RCC 7860 (cell line): Measurements from ENCODE around the gene NDRG2.
A peak's percentile ranks its signal among the peaks of the same experiment; 100 is the strongest.

Source experiments
- DNase-seq: peaks from one replicate; pipeline ENCODE4 v3.0.0-alpha.2; 2015; ENCODE audit warnings: low spot score
- FAIRE-seq: peaks from 2 replicates; lab custom pipeline; 2012; peaks lifted over from hg19 to GRCh38; lab: Jason Lieb, UNC

NDRG2 gene

DNA sequence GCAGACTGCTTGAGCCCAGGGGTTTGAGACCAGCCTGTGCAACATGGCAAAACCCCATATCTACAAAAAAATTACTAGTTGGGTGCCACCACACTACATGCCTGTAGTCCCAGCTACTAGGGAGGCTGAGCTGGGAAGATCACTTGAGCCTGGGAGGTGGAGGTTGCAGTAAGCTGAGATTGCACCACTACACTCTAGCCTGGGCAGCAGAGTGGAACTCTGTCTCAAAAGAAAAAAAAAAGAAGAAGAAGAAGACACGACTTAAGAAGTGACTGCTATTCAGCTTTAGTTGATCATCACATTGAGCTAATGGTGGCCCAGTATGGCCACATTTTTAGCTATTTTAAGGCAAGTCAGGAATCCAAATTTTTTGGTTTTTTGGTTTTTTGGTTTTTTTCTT, 44.0 kb downstream of the NDRG2 start:
- DNase-seq (no peak), FAIRE-seq (no peak)

DNA sequence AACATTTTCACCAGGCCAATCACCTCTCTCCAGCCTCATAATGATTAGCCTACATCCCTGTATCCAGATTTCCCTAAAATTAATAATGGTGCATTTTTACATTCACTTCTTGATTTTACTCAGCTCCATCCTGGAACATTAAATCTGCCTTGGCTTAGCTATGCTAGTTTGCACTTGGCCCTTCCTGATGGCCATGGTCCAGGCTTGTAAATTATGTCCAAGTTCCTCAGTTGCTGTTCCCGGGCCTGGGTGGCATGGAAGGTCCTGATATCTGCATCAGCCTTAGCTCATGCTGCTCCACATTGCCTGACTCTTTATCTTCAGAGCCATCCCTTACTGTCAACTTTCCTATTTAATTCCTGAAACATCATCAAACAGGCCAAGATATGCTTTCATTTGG, 46.2 kb downstream of the NDRG2 start:
- FAIRE-seq (no peak), DNase-seq (no peak)

DNA sequence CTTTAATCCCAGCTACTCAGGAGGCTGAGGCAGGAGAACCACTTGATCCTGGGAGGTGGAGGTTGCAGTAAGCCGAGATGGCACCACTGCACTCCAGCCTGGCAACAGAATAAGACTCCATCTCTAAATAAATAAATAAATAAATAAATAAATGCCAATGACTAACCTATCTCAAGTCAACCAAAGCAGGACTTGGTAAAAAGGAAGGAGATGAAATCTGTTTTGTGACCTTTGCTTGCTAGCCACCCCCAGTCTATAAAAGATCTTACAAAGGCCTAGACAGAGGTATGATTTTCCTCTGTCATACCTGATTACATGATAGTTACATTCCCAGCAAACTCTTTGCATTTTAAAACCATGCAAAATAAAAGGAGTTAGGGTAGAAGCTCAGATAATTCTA, 48.6 kb downstream of the NDRG2 start:
- no peak for FAIRE-seq
- no peak for DNase-seq

DNA sequence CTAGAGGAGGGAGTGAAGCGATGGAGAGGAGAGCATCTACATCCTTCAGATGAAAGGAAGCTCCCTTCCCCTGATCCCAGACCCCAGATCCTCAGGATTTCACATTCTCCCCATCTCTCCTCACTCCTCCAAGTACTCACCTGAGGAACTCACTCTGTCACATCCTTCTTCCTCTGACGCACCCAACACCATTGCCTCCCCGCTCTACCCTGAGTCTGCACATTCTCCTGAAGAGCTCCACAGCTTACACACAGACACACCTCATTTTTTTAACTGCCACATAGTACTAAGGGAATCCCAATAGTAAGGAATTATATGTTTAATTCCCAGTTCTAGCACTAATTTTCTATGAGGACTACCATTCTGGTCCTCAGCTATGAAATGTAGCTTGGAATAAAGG, 51.4 kb downstream of the NDRG2 start:
- DNase-seq, result no peak
- no peak for FAIRE-seq

DNA sequence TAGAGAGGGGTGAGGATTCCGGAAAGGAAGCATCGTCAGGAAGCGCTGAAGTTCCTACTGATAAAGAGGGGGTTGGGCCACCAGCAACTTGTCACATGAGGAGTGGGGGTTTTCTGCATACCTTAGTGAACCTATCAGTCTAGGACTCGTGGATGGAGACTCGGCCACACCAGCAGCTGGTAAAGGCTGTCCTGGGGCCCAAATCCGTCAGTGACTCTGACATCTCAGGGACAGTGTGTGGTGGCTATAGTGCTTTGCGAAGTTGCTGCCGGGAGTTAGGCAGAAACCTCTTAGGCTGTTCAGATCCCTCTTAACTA, 53.2 kb downstream of the NDRG2 start:
- no peak for FAIRE-seq
- no peak for DNase-seq

DNA sequence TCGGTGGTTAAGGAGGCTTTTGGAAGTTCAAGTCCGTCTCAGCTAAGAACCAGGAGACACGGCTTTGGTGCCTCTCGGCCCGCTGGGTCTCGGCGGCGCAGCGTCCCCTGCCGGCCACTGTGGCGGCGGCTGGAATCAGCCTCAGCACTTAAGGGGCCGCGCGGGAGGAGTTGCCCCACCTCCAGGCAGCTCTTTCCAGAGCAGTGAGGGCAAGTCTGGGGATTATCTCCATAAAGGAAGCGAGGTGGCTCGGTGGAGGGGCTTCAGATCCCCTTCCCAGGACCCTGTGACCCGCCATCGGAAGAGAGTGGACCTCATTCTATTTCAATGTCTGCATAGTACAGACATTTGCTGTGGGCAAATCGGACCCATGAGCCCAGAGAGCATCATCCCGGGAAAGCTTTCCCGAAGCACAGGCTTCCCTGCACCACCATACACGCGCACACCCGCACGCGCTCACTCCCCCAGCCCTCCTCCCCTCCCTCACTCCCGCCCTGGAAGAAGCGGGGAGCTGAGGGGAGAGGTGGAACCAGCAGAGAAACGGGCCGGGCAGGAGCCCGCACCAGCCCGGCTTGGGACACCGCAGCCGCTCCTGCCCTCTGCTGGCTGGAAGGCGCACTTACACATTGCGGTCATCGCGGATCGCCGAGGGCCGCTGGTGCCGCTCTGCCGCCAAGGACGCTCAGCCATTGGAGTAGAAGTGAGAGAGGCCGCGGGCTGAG, 53.7 kb downstream of the NDRG2 start:
- DNase-seq (peak; percentile 57), FAIRE-seq (no peak)

DNA sequence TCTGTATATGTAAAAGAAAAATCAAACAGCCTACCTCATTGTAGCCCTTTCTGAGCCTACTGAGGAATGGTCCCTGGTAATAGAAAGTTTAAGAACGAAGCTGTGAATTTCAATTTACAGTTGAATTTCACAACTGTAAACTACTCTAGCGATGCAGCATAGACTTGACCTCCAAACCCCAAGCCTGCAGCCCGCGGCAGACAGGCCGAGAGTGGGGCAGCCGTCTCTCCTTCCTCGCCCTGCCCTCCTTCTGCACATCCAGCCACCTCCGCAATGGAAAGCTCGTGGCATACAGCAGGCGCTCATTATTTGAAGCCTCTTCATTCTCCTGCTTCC, 54.2 kb downstream of the NDRG2 start:
- no peak for DNase-seq

DNA sequence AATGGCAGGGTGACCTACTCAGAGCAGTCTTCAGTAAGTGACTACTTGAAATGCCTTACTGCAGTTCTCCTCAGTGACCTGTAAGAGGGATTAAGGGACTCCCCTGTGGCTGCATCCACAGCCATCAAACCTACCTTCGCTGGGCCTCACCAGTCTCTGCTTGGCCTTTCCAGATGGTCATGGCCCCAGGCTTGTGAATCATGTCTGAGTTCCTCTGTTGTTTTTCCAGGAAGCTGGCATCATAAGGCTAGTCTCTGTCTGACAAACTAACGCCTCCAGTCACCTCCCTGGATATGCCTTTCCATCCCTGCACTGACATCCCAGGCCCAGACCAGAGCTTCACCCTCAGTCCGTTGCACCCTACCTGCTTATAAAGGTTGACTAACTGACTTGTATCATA, 55.5 kb downstream of the NDRG2 start:
- DNase-seq, result no peak

More for the DNA sequence above, 54.2 kb downstream of the NDRG2 start:
- no peak for FAIRE-seq

More for the DNA sequence above, 55.5 kb downstream of the NDRG2 start:
- no peak for FAIRE-seq
